ENCODE data around the gene IL1RAPL1. TPM values are rescaled to one million over a fixed set of nuclear protein-coding genes. Genes with fewer than 3 reads are reported as not detected.

The IL1RAPL1 gene
- total RNA-seq, 2 experiments from 2014 or later, result not detected

- no peak for DNase-seq
- no peaks in the 10 kb centered on the region for H3K9me3 ChIP-seq (ENCODE audit: control insufficient read depth in 1 of 2, insufficient read depth in 1 of 2, low read length in 2 of 2)
- H3K36me3 ChIP-seq (ENCODE audit: insufficient read depth, low read length), result no peaks in the 10 kb centered on the region
- no peak overlapping the region for H3K27ac ChIP-seq (ENCODE audit: low read depth in 1 of 2, low read length in 2 of 2)
- Mint-ChIP-seq H3K4me1 (ENCODE audit: low read depth) (no peaks in the 10 kb centered on the region), H3K27ac (no peak overlapping the region), H3K36me3 (ENCODE audit: low read depth) (no peaks in the 10 kb centered on the region), H3K9me3 (no peaks in the 10 kb centered on the region), H3K27me3 (no peaks in the 10 kb centered on the region), H3K4me3 (no peak overlapping the region)
- no peak for TF ChIP-seq CTCF (IDR thresholded peaks at IDR 0.05)
- no peak overlapping the region for H3K4me3 ChIP-seq (ENCODE audit: low read length)
- H3K4me1 ChIP-seq (ENCODE audit: insufficient read depth, low read length), result no peaks in the 10 kb centered on the region
- no peaks in the 10 kb centered on the region for H3K27me3 ChIP-seq (ENCODE audit: control insufficient read depth in 1 of 2, insufficient read depth in 2 of 2, low read length in 2 of 2)
- ChIA-PET CTCF (no interaction called here), POLR2A (no interaction called here)
- no peak for ATAC-seq (ENCODE audit: poor library complexity)
- intact Hi-C loops (cut with DNase I, micrococcal nuclease), result no loop called here
These were observed 708.9 kb downstream of the IL1RAPL1 start for GRCh38 chrX:29295987-29296680.

GRCh38 chrX:29297171-29297800 lies 710.0 kb downstream of the IL1RAPL1 start:
- TF ChIP-seq CTCF (IDR thresholded peaks at IDR 0.05), result no peak
- Mint-ChIP-seq H3K9me3 (no peaks in the 10 kb centered on the region), H3K27ac (no peak overlapping the region), H3K4me3 (no peak overlapping the region), H3K27me3 (no peaks in the 10 kb centered on the region), H3K36me3 (ENCODE audit: low read depth) (no peaks in the 10 kb centered on the region), H3K4me1 (ENCODE audit: low read depth) (no peaks in the 10 kb centered on the region)
- Histone ChIP-seq H3K4me1 (ENCODE audit: insufficient read depth, low read length) (no peaks in the 10 kb centered on the region), H3K9me3 (ENCODE audit: control insufficient read depth in 1 of 2, insufficient read depth in 1 of 2, low read length in 2 of 2) (no peaks in the 10 kb centered on the region), H3K27me3 (ENCODE audit: control insufficient read depth in 1 of 2, insufficient read depth in 2 of 2, low read length in 2 of 2) (no peaks in the 10 kb centered on the region), H3K36me3 (ENCODE audit: insufficient read depth, low read length) (no peaks in the 10 kb centered on the region), H3K27ac (ENCODE audit: low read depth in 1 of 2, low read length in 2 of 2) (no peak overlapping the region), H3K4me3 (ENCODE audit: low read length) (no peak overlapping the region)
- intact Hi-C loops (cut with DNase I, micrococcal nuclease), result no loop called here
- CTCF ChIA-PET, result no interaction called here
- ATAC-seq (ENCODE audit: poor library complexity), result no peak
- POLR2A ChIA-PET, result no interaction called here
- DNase-seq, result no peak

- no peak overlapping the region for H3K27ac Mint-ChIP-seq
- intact Hi-C loops (cut with DNase I, micrococcal nuclease), result no loop called here
- no peaks in the 10 kb centered on the region for H3K27me3 ChIP-seq (ENCODE audit: control insufficient read depth in 1 of 2, insufficient read depth in 2 of 2, low read length in 2 of 2)
- no peaks in the 10 kb centered on the region for H3K9me3 Mint-ChIP-seq
- DNase-seq (no peak), ATAC-seq (ENCODE audit: poor library complexity) (no peak)
- no peak overlapping the region for H3K27ac ChIP-seq (ENCODE audit: low read depth in 1 of 2, low read length in 2 of 2)
- H3K4me3 ChIP-seq (ENCODE audit: low read length), result no peak overlapping the region
- H3K4me1 ChIP-seq (ENCODE audit: insufficient read depth, low read length), result no peaks in the 10 kb centered on the region
- no peak for TF ChIP-seq CTCF (IDR thresholded peaks at IDR 0.05)
- H3K4me1 Mint-ChIP-seq (ENCODE audit: low read depth), result no peaks in the 10 kb centered on the region
- H3K27me3 Mint-ChIP-seq, result no peaks in the 10 kb centered on the region
- ChIA-PET CTCF (no interaction called here), POLR2A (no interaction called here)
- H3K36me3 Mint-ChIP-seq (ENCODE audit: low read depth), result no peaks in the 10 kb centered on the region
- H3K4me3 Mint-ChIP-seq, result no peak overlapping the region
- H3K36me3 ChIP-seq (ENCODE audit: insufficient read depth, low read length), result no peaks in the 10 kb centered on the region
- no peaks in the 10 kb centered on the region for H3K9me3 ChIP-seq (ENCODE audit: control insufficient read depth in 1 of 2, insufficient read depth in 1 of 2, low read length in 2 of 2)
These were observed 712.4 kb downstream of the IL1RAPL1 start for GRCh38 chrX:29299684-29300083.

Measured in CD4-positive, alpha-beta T cell (primary cell).